Islet of Langerhans (tissue), 1 donor: ENCODE data around the gene PADI6.
"Not testable (repeated sequence)": the region's sequence is repeated elsewhere in the genome, so short reads cannot be mapped to it uniquely, and the experiment has no call there.

ENCODE experiments used
- FAIRE-seq: peaks from one replicate; lab custom pipeline; 2011; peaks lifted over from hg19 to GRCh38; lab: Jason Lieb, UNC

The PADI6 gene

DNA sequence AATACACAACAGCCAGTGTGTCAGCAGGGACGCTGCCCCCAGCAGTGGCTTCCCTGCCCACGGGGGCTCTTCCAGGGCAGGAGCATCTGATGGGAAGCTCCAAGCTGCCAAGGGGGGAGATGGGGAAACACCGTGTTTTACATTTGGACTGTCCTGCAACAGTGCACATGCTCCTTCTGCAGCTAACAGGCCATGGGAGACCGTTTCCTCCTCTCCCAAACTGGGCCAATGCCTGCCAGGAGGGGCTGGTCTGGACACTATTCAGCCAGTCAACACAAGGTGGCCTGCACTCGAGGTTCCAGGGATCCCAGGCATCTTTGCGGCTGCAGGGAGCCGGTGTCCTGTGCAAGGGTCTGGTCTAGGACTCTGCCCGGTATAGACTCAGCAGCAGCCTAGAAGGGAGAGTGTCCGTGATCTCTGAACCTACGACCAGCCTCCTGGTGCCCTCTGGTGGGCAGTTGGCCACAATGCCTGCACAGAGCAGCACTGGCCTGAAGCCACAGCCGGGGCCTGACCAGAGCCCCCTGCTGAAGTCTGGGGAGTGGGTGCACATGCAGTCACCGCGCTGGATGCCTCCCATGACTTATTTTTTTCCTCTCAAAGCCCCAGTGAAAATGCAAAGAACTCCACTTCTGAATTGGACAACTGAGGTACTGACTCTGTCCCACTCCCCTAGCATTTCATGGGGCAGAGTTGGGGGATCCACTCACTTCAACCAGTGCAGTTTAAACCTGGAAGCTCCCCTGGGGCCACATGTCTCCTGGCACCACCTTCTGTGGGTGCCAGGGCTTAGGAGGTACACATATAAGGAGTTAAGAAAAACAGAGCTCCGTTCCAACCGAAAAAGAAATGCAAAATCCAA, 34.1 kb downstream of the PADI6 start:
- FAIRE-seq, result no peak

DNA sequence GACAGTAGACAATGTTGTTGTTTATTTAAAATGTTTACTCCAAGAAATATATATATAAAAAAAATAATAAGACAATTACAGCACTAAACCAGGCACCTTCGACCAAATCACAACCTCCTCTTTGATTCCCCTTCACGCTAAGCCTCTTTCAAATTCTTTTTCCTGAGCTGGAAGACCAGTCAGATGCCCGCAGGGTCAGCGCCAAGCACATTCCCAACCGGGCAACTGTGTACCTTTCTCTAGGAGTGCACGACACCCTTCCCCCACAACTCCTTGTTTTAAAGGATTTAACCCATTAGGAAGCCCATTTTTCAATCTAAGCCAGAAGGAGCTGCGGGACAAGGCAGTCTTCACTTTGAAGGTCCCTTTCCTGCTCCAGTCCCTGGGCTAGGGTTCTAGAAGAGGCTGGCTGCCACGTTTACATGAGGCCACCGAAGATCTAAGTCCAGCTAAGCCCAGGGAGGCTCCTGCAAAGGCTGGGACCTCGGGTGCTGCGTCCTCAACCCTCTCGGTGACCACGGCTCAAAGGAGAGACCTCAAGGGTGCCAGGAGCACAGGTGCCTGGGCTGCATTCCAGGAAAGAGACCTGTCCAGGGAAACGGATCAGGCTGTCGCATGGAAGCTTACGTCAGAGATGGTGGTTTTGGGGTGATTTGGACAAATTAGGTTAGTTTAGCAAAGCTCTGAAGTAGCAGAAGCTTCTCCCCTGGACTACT, 34.9 kb downstream of the PADI6 start:
- not testable (repeated sequence) for FAIRE-seq

DNA sequence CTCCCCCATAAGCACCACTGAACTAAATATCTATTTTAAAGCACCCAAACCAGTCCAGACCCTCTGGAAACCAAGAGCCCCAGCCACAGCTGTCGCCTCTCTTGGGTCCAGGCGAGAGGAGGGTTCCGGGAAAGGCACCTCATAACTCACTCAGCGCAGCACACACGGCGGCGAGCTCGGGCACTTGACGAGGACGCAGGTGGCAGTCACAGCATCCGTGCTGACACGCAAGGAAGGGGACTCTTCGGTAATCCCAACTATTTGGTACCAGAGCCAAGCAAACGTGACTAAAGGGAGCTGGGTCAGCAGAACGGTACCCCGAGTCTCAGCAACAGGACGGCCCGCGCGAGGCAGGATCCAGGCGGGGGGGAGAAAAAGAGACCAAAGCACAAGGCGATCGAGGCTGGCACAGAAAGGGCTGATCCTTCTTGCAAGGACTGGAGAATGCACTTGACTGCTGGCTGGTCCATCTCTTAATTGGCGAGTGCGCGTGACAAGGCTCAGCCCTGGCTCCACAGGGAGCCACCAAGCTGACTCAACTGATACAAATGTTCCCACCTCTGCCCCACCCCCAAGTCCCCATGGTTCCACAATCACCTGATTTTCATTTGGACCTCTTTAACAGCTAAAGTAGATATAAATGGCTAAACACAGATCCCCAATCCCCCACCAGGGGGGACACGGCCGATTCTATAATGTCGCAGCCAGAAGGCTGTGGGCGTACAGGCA, 36.0 kb downstream of the PADI6 start:
- not testable (repeated sequence) for FAIRE-seq

DNA sequence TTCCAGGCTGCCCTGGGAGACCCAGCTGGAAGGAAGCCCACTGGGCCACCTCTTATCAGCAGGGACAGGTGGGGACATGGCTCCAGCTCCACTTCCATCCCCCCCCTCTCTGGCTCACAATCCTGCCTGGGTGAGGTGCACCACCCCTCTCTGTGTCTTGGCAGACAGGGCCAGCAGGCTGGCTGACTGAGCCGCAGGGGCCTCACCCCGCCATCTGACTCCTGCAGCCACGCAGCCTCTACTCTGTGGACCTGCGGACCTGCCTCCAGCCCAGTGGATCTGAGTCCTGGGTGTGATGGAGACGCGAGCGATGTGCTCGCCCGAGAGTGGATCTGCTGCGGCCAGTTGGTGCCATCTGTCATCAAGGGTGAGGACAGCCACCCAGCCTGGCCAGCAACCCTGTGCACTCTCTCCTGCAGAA, 37.4 kb downstream of the PADI6 start:
- no peak for FAIRE-seq

DNA sequence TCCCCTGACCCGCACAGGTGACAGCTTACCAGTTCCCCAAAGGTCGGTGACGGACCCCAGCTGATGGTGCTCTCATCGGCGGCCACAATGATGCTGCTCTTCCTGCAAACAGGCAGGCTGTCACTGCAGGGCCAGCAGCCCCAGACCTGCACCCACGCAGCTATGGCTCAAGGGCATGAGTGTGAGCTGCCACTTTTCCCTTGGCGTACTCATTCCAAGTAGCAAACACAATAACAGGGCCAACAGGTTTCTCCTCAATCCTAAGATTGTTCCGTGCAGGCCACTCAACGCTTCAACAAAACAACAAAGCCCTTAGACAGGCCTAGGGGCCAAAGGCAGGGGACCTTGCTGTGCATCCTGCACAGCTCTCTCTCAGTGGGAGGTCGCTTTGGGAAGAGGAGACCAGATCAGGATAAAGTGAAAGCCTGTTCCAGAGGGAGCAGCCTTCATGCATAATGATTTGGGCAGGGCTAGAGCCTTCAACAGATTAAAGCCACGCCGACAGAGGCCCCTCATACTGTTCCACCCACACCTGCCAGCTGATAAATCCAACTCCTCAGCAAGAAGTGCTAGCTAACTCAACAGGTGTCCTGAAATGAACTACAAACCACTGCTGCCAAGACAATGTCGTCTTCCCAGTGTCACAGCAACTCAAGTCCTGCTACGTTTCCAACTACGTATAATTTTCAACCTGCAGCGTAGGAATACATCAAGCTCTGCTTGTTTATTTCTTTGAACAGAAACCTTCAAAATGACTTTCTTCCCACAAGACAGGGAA, 40.3 kb downstream of the PADI6 start:
- FAIRE-seq, result no peak

DNA sequence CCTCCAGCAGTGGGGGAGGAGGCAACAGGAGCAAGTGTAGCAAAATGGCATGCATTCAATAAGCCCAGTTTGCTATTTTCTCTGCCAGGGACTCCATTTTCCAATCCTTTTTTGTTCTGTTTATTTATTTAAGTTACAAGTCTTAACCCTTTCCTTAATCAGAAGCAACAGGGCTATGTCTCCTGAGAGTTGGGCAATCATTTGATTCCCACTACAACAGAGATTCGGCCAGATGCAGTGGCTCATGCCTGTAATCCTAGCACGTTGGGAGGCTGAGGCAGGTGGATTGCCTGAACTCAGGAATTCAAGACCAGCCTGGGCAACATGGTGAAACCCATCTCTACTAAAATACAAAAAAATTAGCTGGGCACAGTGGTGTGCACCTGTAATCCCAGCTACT, 42.0 kb downstream of the PADI6 start:
- FAIRE-seq, result no peak

DNA sequence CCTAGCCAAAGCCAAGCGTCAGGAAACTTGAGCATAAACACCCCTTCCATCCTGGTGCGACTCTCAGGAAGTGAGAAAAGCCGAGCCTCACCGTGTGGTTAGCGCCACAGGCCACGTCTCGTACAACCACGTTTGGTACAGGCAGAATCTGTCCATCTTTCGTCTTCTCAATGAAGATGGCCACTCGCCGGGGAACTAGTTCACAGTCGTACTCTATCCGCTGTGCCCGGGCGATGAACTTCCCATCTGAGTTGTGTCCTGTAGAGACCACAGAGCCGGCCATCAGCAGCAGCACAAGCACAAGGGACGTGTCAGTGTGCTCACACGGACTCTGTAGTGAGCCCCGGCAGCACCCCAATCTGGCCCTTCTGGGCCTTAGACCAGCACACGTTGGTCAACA, 44.4 kb downstream of the PADI6 start:
- no peak for FAIRE-seq

DNA sequence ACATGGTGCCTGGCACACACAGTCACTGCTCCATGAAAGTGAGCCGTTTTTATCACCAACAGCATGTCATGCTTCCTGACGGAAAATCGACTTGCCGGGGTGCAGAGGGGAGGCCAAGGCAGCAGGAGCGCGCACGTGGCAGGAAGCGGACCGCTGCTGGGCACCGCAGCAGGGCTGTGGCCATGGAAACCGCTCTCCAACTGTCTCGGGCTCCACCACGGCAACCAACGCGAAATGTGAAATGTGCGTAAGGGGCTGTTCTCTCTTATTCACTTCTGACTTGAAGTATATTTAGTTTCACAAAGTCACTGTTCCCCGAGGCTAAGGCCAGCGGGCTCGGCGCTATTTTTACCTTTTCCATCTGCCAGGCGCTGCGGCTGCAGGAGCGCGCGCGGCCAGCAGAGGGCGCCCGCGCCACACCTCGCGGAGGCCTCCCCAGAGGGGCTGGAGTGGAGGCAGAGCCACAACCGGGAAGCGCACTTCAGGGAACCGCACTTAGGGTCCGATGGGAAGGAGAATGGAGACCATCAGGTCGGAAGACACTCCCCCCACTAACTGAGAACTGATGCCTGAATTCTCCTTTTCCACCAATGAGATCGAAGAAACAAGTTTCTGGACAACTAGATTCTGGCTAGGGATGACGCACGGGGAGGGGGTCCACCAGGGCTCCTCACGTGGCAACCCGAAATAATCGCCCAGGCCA, 47.8 kb downstream of the PADI6 start:
- FAIRE-seq, result no peak

DNA sequence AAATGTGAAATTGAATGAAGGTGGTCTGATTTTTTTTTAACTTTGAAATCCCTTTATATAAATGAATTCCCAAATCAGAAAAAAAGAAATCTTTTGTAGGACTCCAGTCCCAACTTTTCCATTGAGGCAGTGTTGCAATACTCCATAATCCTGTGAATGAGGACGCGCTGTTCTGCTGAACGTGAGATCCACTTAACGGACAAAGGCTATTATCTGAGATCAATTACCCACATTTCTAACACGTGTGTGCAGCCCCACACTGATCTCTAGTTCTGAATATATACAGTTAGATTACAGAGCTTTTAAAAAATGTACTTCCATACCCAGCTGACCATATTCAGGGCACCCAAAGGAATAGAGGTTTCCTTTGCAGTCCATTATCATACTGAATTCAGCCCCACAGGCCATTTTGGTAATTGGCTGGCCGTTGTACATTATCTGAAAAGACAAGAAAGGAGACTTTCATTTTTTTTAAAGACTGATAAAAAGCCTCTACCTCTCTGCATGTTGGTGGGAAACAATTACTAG, 48.5 kb downstream of the PADI6 start:
- FAIRE-seq, result no peak

DNA sequence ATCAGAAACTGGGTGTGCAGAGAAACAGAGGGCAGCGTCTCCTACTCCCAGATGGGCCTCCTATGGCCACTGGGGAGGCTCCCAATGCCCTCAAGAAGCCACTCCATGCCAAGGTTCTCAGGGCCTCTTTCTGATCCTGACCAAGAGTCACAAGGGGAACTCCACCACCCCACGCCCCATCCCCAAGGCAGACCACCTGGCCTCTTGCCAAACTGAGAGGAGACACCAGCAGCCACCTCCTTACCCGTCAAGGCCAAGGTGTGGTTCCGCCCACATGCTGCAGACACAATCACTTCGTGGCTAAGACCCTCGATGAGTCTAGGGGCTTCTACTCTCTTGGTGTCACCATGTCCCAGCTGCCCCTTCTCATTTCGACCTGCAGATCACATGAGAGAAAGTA, 50.5 kb downstream of the PADI6 start:
- no peak for FAIRE-seq

DNA sequence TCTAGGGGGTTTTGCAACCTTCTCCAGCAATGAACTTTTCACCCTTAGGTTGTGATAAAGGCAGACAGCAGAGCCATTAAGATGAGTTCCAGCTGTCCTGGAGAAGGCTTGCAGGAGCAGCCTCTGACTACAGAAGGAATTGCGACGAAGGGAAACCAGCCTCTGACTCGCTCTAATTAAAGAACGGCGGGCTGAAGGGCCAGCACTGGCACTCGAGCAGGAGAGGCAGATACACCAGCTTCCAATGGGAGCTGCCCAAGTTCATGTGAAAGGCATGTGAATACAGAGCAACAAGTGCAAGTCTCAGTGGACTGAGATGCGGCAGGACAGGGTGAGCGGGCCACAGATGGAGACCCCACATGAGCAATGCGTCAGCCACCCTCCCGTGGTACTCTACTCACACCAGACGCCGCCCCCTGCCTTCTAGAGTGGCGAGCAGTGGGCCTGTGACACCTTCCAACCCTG, 51.8 kb downstream of the PADI6 start:
- no peak for FAIRE-seq

DNA sequence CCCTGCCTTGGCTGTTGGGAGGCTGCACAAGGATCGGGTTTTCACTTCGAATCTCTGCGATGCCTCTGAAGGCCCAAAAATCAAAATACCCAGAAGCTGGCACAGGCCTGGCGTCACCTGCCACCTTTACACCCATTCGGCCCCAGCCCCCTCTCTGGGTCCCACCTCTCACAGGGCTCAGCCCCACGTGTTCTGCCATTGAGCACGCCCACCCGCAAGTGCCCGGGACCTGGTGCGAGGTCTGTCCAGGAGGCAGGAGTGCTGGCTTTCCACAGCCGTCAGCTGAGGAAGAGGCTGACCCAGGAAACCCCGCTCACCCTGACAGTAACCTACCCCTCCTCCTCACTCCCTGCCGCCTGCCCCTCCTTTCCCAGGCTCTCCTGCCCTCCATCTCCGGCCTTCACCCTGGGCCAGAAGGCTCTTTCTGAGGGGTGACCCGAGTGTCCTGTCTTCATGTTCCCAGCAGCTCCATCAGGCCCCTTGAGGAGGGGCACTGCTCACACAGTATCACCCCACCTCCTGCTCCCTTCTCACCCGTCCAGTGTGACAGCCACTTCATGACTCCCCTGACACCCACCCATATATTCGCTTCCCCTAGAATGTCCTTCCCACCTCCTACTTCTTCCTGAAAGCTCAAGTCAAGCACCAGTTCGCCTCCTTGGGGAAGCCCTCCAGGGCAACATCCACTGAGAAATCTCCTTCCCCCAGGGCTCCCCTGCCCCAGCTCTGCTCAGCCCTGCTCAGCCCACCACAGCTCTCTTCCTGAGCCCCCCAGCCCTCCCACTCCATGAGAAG, 54.0 kb downstream of the PADI6 start:
- FAIRE-seq, result no peak

DNA sequence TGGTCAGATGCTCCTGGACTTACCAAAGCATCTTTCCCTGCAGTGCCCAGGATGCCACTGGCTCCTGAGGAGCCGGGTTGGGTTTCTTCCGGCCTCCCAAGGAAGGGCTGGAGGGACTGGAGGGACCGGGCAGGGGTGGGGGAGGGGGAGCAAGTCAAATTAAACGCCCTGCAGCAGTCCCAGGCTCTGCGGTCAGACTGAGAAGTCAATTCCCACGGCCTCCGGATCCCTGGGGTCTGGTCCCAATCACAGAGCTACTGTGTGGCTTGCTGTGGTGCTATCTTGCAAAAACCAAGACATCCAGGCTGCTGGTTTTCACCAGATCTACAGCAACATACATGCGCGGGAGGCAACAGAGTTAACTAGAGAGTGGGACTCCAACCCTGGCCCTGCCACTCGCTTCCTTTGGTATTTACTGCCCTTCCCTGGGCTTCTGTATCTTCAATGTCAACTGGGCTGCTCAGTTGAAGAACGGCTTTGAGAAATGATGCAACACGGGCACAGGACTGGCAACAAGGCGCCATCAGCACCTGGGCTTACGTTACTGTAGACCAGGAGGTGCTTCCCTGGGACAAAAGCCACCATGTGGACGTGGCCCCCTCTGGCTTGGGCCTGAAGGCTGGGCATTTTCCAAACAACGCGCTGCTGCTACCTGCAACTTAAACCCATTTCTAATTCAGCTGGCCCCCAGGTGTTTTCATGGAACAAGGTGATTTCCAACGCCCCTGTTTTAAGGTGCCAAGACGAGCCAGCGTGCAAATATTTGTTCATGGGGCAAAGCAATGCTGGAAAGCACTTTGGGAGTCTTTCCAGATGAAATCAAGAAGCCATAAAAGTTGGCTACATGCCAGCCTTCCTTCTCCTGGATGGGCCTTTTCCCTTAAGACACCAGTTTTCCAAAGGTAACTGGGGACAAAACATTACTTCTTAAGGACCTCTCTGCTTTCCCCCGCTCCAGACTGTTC, 56.0 kb downstream of the PADI6 start:
- FAIRE-seq, result no peak

DNA sequence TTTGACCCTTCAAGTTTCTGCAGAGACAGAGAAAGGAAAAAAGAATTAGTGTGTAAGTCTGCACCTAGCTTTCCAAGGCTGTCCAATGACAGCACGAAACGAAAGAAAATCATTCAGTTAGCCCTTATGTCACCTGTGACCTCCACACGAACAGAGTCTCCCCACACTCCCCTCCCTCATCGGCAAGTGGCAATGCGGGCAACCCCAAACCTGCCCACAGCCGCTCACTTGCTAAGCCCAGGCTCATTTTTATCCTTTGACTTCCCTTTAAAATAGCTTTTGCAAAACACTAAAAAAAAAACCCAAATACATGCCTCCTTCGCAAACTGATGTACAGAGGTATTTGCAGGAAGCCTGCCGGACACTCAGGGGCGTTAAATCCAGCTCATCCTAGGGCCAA, 57.2 kb downstream of the PADI6 start:
- no peak for FAIRE-seq

DNA sequence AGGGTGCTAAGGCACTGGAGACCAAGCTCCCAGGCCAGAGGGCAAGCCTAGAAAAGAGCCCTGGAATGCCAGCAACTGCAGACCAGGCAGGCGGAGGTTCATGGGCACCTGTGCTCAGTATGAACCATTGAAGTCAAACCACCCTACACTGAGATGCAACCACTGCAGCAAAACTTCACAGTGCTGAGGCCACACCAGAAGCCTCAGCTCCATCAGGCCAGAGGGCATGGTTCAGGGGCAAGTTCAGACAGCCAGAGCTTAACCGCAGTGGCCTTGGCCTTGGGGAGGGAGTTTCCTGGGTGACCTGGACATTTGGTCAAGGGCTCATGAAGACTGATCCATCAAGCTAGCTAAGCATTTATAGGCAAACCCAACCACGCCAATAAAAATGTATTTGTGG, 60.4 kb downstream of the PADI6 start:
- no peak for FAIRE-seq

DNA sequence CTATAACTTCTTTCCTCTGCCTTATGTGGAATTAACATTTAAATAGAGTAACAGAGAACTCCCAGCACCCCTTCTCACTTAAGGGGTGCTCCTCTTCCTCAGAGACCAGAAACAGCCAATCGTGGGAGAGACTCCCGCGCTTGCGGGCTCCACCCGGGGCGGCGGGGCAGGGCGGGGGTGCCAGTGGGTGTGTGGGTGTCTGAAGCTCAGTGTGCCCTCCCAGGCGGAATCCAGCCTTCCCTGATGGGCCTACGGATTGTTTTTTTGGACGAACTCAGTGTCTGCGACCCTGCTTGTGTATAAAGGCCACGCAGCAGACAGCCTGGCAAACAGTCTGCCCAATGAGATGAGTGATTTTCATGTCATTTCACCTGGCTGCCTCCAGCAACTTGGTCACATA, 61.3 kb downstream of the PADI6 start:
- FAIRE-seq, result no peak

DNA sequence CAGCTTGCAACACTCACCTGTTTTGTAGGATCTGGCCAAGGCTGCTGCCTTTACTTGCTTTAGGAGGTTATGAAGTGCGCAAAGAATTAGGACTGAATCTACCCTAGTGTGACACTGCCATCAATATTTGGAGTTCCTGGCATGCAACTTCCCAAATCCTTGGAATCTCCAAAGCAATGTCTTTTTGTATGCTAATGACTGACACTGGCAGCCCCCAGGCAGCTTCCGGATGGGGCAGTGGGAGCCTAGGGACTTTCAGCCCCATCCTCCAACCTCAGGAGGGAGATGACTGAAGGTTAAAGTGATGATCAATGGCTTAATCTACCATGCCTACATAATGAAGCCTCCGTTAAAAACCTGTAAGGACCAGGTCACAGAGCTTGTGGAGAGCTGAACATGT, 62.0 kb downstream of the PADI6 start:
- FAIRE-seq, result no peak

DNA sequence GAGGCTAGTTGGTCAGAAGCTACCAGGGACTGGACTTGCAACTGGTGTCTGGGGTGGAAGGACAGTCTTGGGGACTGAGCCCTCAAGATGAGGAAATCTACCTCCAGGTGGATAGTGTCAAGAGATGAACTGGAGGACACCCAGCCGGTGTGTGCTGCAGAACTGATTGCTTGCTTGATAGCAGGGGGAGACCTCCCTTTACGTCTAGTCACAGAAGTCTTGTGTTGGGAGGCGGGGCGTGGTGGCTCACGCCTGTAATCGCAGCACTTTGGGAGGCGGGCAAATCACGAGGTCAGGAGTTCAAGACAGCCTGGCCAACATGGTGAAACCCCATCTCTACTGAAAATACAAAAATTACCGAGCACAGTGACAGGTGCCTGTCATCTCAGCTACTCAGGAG, 62.6 kb downstream of the PADI6 start:
- no peak for FAIRE-seq
